Transverse colon (tissue), 4 donors: ENCODE results near the gene TBC1D2B. TPM values are rescaled to one million over a fixed set of nuclear protein-coding genes. Genes with fewer than 3 reads are reported as not detected.
"Not testable (repeated sequence)": the region's sequence is repeated elsewhere in the genome, so short reads cannot be mapped to it uniquely, and the experiment has no call there.

Source experiments
- DNase-seq: peaks from one replicate; pipeline ENCODE4 v3.0.0-alpha.2; 2019
- H3K27ac ChIP-seq, 4 donors: fragments of 200-600 bp; sonication (generic); 2 replicates each; pipeline ENCODE4 v1.5.1; 2016 to 2018; ENCODE audit warnings: inconsistent platforms in 4 of 4
- H3K27me3 ChIP-seq: fragments of 200-600 bp; sonication (generic); 2 replicates; pipeline ENCODE4 v1.5.1; 2017; ENCODE audit warnings: inconsistent platforms
- H3K36me3 ChIP-seq, 4 donors: fragments of 200-600 bp; sonication (generic); 2 replicates each; pipeline ENCODE4 v1.5.1; 2017 to 2019; ENCODE audit warnings: inconsistent platforms in 4 of 4
- H3K4me1 ChIP-seq, 4 donors: fragments of 200-600 bp; sonication (generic); 2 replicates each; pipeline ENCODE4 v1.5.1; 2017 to 2020; ENCODE audit warnings: inconsistent platforms in 4 of 4
- H3K4me3 ChIP-seq, 4 donors: fragments of 200-600 bp; sonication (generic); 1 replicate in 1 of 4; 2 replicates in 3 of 4; pipeline versions ENCODE4 v1.5.1 to v1.6.1; 2017 to 2019; ENCODE audit warnings: inconsistent platforms in 4 of 4
- H3K9me3 ChIP-seq, 2 donors: fragments of 200-600 bp; sonication (generic); 2 replicates each; pipeline ENCODE4 v1.5.1; 2017 to 2019; ENCODE audit warnings: inconsistent platforms in 2 of 2
- CTCF ChIP-seq, 5 experiments: fragments of 200-600 bp in 3 of 5; fragments of 450-650 bp in 2 of 5; sonication (generic) in 3 of 5; IDR thresholded peaks; 1 replicate in 2 of 5; 2 replicates in 3 of 5; pipeline ENCODE4 v1.5.1; 2016 to 2017; ENCODE audit warnings: antibody characterized with exemption in 5 of 5, inconsistent platforms in 3 of 5, mild to moderate bottlenecking in 2 of 5, moderate library complexity in 1 of 5
- EP300 ChIP-seq: sonication (generic); formaldehyde crosslinking; IDR thresholded peaks from one replicate; pipeline ENCODE4 v1.6.1; 2017; ENCODE audit warnings: antibody characterized with exemption, low read depth
- POLR2A ChIP-seq: fragments of 450-650 bp; IDR thresholded peaks from one replicate; pipeline ENCODE4 v1.6.1; 2016; ENCODE audit warnings: antibody characterized with exemption, mild to moderate bottlenecking, moderate library complexity
- POLR2AphosphoS5 ChIP-seq, 3 donors: sonication (generic); formaldehyde crosslinking; IDR thresholded peaks; one replicate each; pipeline ENCODE4 v1.6.1; 2016; ENCODE audit warnings: antibody characterized with exemption in 3 of 3
- WGBS, 2 donors: methylation state at CpG; one replicate each; pipeline ENCODE4 v1.1.5; 2018; ENCODE audit warnings: low coverage in 1 of 2; 5-methylcytosine and 5-hydroxymethylcytosine counted together
- in situ Hi-C, 4 donors: fragments of 200-750 bp; cut with MboI; loops; one replicate each; pipeline versions ENCODE4 v1.15.0 to v1.15.1; 2017; ENCODE audit warnings: low sequenced_read_pairs in 3 of 4, low pct_ligation_motif_present in 1 of 4, low pct_unique_long_range_greater_than_20kb in 1 of 4
- intact Hi-C: fragments of 100-400 bp; cut with DNase I; formaldehyde crosslinking; loops from one replicate; pipeline ENCODE4 v1.15.1; 2023; ENCODE audit warnings: low total_unique reads
- total RNA-seq, 4 donors: library from RNA; depleted of rRNA; stranded (reverse); fragments of >200 nt; gene quantifications; one replicate each; pipeline ENCODE4 v1.1.0, GENCODE V29; 2016

The TBC1D2B gene
- total RNA-seq, 4 donors from 2014 or later: 40.4 to 62.6 (median 53.8) TPM

- Histone ChIP-seq H3K4me1 (peaks cover 6 to 12% (median 11%) of the 10 kb centered on the region in 4 donors), H3K27me3 (no peaks in the 10 kb centered on the region), H3K27ac (no peak overlapping the region), H3K36me3 (no peaks in the 10 kb centered on the region), H3K4me3 (no peak overlapping the region), H3K9me3 (no peaks in the 10 kb centered on the region)
- 83% methylated on average over 26 of the region's 26 CpGs; no CpG with 5 or more reads in 1 of the 2 donors for WGBS, 2 donors
- in situ Hi-C loops (no loop called here), intact Hi-C loops (loop anchor here (10.0 kb wide), 1 partner anchor 799 kb away; no protein-coding TSS in a partner anchor)
- TF ChIP-seq EP300 (no peak), POLR2AphosphoS5 (IDR thresholded peaks at IDR 0.05) (no peak), POLR2A (no peak), CTCF (IDR thresholded peaks at IDR 0.05) (no peak)
- DNase-seq: no peak
These were observed 102.0 kb downstream of the TBC1D2B start for GRCh38 chr15:77975332-77976094.

DNA sequence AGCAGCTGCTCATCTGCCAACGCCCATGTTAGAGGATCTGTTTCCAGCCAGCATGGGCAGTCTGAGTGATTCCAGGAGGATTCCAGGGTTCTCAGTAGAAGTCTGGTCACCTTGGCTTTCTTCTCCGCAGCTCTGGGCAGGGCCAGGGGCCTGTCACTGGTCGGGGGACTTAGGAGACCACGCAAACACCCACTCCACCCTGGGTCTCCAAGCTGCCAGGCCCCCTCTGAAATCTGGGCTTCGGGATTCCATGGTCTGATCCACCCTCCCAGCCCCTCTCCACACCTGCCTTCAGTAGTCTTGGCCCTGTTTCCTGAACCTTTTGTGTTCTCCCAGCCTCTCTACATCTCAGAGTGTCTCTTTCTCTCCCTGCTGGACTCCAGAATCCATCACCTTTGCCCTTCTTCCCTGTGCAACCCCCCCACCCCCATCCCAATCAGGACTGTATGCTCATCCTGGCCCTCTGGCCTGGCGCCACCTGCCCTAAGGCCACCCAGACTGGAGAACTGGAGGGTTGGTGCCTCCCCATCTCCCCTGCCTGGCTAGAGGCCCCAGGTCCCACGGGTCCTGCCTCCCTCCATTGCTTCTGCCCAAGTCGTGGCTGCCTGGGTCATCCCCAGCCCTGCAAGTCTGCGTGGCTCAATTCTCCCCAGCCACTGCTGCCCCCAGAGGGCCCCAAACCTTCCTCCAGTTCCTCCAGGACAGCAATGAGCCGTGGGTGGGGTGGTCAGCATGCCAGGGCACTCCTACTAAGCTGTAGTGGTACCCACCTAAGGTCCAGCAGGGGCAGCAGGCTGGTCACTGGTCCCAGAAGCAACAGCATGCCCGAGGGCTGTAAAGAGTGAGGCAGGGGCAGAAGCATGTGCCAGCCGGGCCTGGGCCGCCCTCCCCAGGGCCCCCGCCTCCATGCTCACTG is 102.8 kb downstream of the TBC1D2B start:
- intact Hi-C loops (loop anchor here (10.0 kb wide), 1 partner anchor 800 kb away; no protein-coding TSS in a partner anchor), in situ Hi-C loops (loop anchor here (25.0 kb wide), 1 partner anchor 263 kb away; the partner anchor contains the start of gene ACSBG1 (in 4 of the 4))
- TF ChIP-seq EP300 (no peak), POLR2A (no peak), POLR2AphosphoS5 (IDR thresholded peaks at IDR 0.05) (no peak), CTCF (IDR thresholded peaks at IDR 0.05) (no peak)
- DNase-seq: no peak
- no peak overlapping the region for H3K4me3 ChIP-seq
- peaks cover 6 to 12% (median 11%) of the 10 kb centered on the region in 4 donors for H3K4me1 ChIP-seq
- no peaks in the 10 kb centered on the region for H3K36me3 ChIP-seq
- no peaks in the 10 kb centered on the region for H3K9me3 ChIP-seq
- 74% methylated on average over 14 of the region's 14 CpGs; no CpG with 5 or more reads in 1 of the 2 donors for WGBS, 2 donors
- H3K27me3 ChIP-seq: no peaks in the 10 kb centered on the region
- H3K27ac ChIP-seq: peak overlapping the region in 3 of 4 donors; percentile 37 to 48 (median 39)

DNA sequence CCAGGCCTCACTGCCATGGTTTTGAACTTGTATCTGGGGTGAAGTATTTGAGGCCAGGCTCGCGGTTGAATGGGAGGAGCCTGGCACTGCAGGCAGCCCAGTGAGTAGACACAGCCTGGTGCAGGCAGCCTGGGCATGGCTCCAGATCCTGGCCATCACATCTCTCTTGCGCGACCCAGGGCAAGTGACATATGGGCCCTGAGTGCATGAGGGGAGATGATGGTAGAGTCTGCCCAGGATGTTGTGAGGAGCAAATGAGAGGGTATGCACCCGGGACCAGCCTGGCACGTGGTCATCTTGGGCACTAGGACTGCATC is 103.5 kb downstream of the TBC1D2B start:
- WGBS, 2 donors: 5% methylated on average over 6 of the region's 6 CpGs; no CpG with 5 or more reads in 1 of the 2 donors
- H3K27ac ChIP-seq: peak overlapping the region in 3 of 4 donors; percentile 37 to 48 (median 39)
- in situ Hi-C loops: loop anchor here (25.0 kb wide), 1 partner anchor 263 kb away; the partner anchor contains the start of gene ACSBG1 (in 4 of the 4)

GRCh38 chr15:77973273-77974097 is 104.0 kb downstream of the TBC1D2B start:
- peak overlapping the region in 3 of 4 donors; percentile 37 to 48 (median 39) for H3K27ac ChIP-seq

More for the DNA sequence above, 103.5 kb downstream of the TBC1D2B start:
- DNase-seq: peak; percentile 57
- Histone ChIP-seq H3K9me3 (no peaks in the 10 kb centered on the region), H3K36me3 (no peaks in the 10 kb centered on the region), H3K4me3 (no peak overlapping the region), H3K27me3 (no peaks in the 10 kb centered on the region), H3K4me1 (peaks cover 6 to 12% (median 11%) of the 10 kb centered on the region in 4 donors)
- TF ChIP-seq CTCF (IDR thresholded peaks at IDR 0.05): no peak
- no peak for TF ChIP-seq POLR2AphosphoS5 (IDR thresholded peaks at IDR 0.05)
- TF ChIP-seq POLR2A: no peak
- intact Hi-C loops: loop anchor here (10.0 kb wide), 1 partner anchor 801 kb away; no protein-coding TSS in a partner anchor

GRCh38 chr15:77972706-77973105 is 104.8 kb downstream of the TBC1D2B start:
- 51% methylated on average over 4 of the region's 6 CpGs; no CpG with 5 or more reads in 1 of the 2 donors for WGBS, 2 donors
- H3K27ac ChIP-seq, H3K9me3 ChIP-seq, H3K36me3 ChIP-seq, H3K4me3 ChIP-seq, DNase-seq, H3K27me3 ChIP-seq: not testable (repeated sequence)
- in situ Hi-C loops: loop anchor here (25.0 kb wide), 1 partner anchor 265 kb away; the partner anchor contains the start of gene ACSBG1 (in 4 of the 4)
- intact Hi-C loops: loop anchor here (10.0 kb wide), 1 partner anchor 802 kb away; no protein-coding TSS in a partner anchor
- H3K4me1 ChIP-seq: peaks cover 6 to 12% (median 11%) of the 10 kb centered on the region in 4 donors

More at GRCh38 chr15:77973273-77974097, 104.0 kb downstream of the TBC1D2B start:
- H3K4me1 ChIP-seq: peaks cover 6 to 12% (median 11%) of the 10 kb centered on the region in 4 donors
- not testable (repeated sequence) for H3K9me3 ChIP-seq, H3K4me3 ChIP-seq, H3K27me3 ChIP-seq, H3K36me3 ChIP-seq, DNase-seq
- in situ Hi-C loops (loop anchor here (25.0 kb wide), 1 partner anchor 264 kb away; the partner anchor contains the start of gene ACSBG1 (in 4 of the 4)), intact Hi-C loops (loop anchor here (10.0 kb wide), 1 partner anchor 801 kb away; no protein-coding TSS in a partner anchor)
- WGBS, 2 donors: 38% methylated on average over 6 of the region's 22 CpGs; no CpG with 5 or more reads in 1 of the 2 donors

DNA sequence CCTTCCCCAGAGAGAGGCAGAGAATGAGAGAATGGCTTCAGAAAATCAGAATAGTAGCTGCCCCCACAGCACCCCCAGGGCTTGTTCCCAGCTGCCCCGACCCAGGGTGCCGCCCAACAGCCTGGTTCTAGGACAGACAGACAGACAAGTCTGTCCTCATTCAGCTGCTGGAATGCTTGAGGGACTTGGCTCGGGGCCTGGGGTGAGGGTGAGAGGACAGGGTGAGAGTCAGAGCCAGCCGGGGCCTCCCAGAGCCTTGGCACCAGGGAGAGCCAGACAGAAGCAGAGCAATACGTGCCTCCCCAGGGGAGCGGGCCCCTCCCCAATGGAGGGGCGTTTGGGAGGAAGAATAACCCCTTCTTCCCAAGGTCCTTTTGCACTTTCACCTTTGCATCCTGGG is 105.6 kb downstream of the TBC1D2B start:
- H3K27me3 ChIP-seq, H3K9me3 ChIP-seq, H3K36me3 ChIP-seq, DNase-seq, H3K4me3 ChIP-seq, H3K27ac ChIP-seq: not testable (repeated sequence)
- WGBS, 2 donors: 67% methylated on average over 7 of the region's 7 CpGs; no CpG with 5 or more reads in 1 of the 2 donors
- in situ Hi-C loops (loop anchor here (25.0 kb wide), 1 partner anchor 265 kb away; the partner anchor contains the start of gene ACSBG1 (in 4 of the 4)), intact Hi-C loops (loop anchor here (10.0 kb wide), 1 partner anchor 803 kb away; no protein-coding TSS in a partner anchor)
- H3K4me1 ChIP-seq: peaks cover 6 to 12% (median 11%) of the 10 kb centered on the region in 4 donors
